IMR-90 (cell line): ENCODE results near the gene SYTL1.

Source experiments
- MAFK ChIP-seq: IDR thresholded peaks from 2 replicates; pipeline ENCODE4 v1.6.1; 2012; ENCODE audit warnings: low read depth, low read length, improper control_type of control experiment
- MAZ ChIP-seq: IDR thresholded peaks from 2 replicates; pipeline ENCODE4 v1.6.1; 2012; ENCODE audit warnings: low read depth, mild to moderate bottlenecking, low read length, improper control_type of control experiment, moderate library complexity, borderline replicate concordance
- POLR2A ChIP-seq: IDR thresholded peaks from 2 replicates; pipeline ENCODE4 v1.6.1; 2012; ENCODE audit warnings: mild to moderate bottlenecking, low read depth, low read length
- RAD21 ChIP-seq: IDR thresholded peaks from 2 replicates; pipeline ENCODE4 v1.6.1; 2012; ENCODE audit warnings: low read length, improper control_type of control experiment
- SMC3 ChIP-seq: fragments of 150-350 bp; IDR thresholded peaks from 2 replicates; pipeline ENCODE4 v1.6.1; 2016; ENCODE audit warnings: low read depth, mild to moderate bottlenecking, antibody characterized with exemption, low read length, moderate library complexity

DNA sequence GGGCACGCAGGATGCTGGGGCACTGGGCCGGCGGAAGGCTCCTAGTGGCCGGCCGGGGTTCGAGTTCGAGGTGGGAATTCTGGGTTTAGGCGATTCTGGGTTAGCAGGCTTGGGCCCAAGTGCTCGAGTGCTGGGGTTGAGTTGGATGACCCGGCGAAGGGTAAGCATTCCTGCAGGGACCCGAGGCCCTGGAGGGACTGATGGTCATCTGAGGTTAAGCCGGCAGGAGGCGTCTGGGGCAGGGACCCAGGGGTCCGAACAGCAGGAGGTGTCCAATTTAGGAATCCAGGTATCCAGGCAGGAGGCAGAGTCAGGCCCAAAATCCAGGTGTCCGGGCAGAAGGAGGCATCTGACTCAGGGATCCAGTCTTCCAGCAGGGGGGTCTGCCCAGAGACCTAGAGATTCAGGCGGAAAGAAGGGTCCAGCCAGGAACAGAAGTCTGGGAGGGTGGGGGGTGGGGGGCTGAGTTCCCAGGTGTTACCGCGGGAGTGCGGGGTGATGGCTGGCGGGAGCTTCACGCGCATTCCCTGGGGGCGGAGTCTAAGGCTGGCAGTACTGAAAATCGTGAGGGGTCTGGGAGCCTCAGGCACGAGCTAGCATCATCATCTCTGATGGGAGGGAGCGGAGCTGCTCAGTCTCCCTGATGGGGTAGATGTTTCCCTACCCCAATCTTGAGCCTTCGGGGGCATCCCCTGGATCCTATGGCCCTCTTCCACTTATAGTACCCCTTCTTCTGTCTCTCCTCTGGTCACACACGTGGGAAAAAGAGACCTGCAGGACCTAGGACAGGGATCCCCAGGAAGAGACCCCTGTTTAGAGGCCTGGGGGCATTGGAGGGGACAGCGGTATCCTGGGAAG, 51.2 kb downstream of the SYTL1 start:
- no peak for TF ChIP-seq SMC3
- no peak for TF ChIP-seq MAZ
- TF ChIP-seq MAFK = no peak
- no peak for TF ChIP-seq POLR2A
- TF ChIP-seq RAD21 = no peak
